NK-92 treated with Interleukin-12 subunit alpha and Interleukin-12 subunit beta, amount 100 ng/mL, for 24 hours (cell line): ENCODE measurements around the gene PHETA2.

ENCODE experiments used
- DNase-seq: peaks from one replicate; lab custom pipeline; 2025; lab: John Stamatoyannopoulos, UW

PHETA2 gene

GRCh38 chr22:42074132-42074811 lies at the start of gene PHETA2:
Gene PHETA2, plus strand, starts transcription at chr22:42074248. Its CDS starts 3,046 bp downstream, at chr22:42077294.
- no peak for DNase-seq

DNA sequence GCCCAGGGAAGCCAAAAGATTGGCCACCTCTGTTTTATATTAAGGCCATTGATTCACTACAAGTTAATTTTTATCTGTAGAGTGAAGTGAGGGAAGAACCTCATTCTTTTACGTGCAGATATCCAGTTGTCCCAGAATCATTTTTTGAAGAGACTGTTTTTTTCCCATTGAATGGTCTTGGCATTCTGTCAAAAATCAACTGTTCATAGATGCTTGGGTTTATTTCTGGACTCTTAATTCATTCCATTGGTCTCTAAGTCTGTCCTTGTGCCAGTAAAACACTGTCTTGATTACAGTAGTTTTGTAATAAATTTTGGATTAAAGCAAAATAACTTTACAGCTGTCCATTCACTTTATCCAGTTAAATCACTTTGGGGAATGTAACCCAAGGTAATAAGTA lies 48.6 kb upstream of the PHETA2 start:
- DNase-seq: no peak

GRCh38 chr22:42026705-42027104 lies 47.3 kb upstream of the PHETA2 start:
- no peak for DNase-seq

GRCh38 chr22:42033263-42034181 lies 40.5 kb upstream of the PHETA2 start:
- no peak for DNase-seq

GRCh38 chr22:42035256-42035655 lies 38.8 kb upstream of the PHETA2 start:
- DNase-seq: no peak

DNA sequence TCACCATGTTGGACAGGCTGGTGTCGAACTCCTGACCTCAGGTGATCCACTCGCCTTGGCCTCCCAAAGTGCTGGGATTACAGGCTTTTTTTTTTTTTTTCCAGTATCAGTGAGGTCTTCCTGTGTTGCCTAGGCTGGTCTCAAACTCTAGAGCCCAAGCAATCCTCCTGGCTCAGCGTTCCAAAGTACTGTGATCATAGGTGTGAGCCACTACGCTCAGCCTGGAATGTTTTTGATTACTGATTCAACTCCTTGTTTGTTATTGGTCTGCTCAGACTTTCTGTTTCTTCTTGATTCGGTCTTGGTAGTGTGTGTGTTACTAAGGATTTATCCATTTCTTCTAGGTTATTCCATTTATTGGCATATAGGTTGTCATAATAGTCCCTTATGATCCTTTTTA lies 34.8 kb upstream of the PHETA2 start:
- no peak for DNase-seq

GRCh38 chr22:42041784-42042183 lies 32.3 kb upstream of the PHETA2 start:
- no peak for DNase-seq

DNA sequence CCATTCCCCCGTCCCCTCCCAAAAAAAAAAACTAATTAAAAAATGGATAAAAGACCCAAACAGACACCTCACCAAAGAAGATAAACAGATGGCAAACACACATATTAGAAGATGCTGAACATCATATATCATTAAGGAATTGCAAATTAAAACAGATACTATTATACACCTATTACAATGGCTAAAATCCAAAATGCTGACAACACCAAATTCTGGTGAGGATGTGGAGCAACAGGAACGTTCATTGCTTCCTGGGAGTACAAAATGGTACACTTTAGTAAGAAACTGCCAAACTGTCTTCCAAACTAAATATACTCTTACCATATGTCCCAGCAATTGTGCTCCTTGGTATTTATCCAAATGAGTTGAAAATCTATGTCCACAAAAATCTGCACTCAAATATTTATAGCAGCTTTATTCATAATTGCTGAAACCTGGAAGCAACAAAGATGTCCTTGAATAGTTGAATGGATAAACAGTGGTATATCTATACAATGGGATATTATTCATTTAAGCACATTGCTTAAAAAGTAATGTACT lies 23.3 kb upstream of the PHETA2 start:
- DNase-seq: no peak

- no peak for DNase-seq
Observed at GRCh38 chr22:42052765-42053164, 21.3 kb upstream of the PHETA2 start.

DNA sequence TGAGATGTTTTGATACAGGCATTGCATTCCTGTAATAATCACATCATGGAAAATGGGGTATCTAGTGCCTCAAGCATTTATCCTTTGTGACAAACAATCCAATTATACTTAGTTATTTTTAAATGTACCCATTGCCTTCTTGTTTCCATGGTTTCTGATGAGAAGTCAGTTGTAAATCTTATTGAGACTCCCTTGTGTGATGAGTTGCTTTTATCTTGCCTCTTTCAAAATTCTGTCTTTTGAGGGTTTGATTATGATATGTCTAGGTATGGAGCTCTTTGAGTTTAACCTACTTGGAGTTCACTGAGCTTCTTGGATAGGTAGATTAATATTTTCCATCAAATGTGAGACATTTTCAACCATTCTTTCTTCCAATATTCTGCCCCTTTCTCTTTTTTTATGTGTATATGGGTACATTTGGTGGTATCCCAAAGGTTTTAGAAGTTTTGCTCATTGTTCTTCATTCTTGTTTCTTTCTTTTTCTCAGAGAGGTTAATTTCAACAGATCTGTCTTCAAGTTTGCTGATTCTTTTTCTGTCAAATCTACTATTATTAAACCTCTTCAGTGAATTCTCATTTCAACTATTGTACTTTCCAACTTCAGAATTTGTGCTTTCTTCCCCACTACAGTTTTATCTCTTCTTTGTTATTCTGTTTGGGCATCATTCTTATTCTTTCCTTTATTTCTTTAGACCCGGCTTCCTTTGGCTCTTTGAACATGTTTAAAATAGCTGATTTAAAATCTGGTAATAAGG lies 17.1 kb upstream of the PHETA2 start:
- DNase-seq: no peak

DNA sequence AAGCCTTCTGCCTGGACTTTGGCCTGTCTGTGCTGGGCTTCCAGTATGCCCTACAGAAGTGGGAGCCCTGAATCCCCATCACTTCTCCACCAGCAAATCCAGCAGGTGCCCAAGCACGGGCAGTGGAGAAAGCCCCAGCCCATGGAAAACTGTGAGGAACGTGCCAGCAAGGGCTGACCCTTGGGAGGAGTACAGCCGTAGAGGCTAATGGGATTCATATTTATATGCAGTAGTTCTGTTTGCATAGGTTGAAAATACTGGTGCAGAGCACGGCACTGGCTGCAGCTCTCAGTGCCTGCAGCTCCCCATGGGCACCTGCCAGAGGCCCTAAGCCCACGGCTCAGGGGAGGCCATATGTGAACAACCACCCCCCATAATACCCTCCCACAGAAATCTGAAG lies 13.6 kb upstream of the PHETA2 start:
- DNase-seq: no peak

GRCh38 chr22:42061041-42061440 lies 13.0 kb upstream of the PHETA2 start:
- no peak for DNase-seq

DNA sequence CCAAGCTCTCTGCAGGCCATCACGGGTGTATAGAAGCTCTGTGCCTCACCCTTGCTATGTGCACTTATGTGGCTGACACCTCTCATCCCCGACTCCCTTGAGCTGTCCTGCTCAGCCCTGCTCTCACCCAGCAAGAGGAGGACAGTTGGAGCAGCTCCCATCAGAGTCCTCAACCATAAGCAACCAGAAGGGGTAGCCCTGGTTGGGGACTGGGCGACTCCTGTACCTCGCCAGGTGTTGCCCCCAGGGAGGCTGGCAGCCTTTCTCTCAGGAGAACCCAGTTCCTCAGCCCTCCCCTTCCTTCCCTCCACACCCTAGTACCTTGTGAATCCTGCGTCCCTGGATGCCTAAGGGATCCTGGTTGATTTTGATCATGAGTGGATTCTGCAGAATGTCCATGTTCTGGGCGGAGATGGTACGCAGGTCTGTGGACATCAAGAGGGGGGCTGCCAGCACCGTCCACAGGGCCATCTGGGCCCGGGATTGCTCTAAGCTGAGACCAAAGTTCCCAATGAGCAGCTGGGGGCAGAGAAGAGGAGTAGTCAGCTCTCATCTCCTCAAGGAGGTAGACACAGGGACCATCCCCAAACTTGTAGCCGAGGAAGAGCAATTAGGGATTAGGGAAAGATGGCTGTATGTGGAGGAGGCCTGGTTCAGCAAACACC lies 11.4 kb upstream of the PHETA2 start:
- DNase-seq: no peak

DNA sequence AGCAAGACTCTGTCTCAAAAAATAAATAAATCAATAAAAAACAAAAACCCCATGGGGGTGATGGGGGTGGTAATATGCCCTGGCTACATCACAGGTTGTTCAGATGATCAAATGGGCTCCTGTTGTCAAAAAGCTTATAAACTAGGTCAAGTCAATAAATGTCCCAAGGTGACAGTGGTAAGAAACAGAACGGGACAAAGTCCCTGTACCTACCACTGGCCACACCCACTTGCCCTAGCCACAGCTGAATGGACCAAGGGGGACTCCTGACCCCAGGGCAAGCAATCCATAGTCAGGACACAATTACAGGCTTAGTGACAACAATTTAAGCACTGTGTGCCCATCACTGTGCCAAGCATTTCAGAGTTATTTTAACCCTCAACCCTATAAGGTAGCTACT lies 9.4 kb upstream of the PHETA2 start:
- DNase-seq: no peak

GRCh38 chr22:42065438-42066125 lies 8.5 kb upstream of the PHETA2 start:
- DNase-seq: no peak

GRCh38 chr22:42066126-42066761 lies 7.8 kb upstream of the PHETA2 start:
- no peak for DNase-seq

GRCh38 chr22:42066937-42067336 lies 7.1 kb upstream of the PHETA2 start:
- DNase-seq: no peak

DNA sequence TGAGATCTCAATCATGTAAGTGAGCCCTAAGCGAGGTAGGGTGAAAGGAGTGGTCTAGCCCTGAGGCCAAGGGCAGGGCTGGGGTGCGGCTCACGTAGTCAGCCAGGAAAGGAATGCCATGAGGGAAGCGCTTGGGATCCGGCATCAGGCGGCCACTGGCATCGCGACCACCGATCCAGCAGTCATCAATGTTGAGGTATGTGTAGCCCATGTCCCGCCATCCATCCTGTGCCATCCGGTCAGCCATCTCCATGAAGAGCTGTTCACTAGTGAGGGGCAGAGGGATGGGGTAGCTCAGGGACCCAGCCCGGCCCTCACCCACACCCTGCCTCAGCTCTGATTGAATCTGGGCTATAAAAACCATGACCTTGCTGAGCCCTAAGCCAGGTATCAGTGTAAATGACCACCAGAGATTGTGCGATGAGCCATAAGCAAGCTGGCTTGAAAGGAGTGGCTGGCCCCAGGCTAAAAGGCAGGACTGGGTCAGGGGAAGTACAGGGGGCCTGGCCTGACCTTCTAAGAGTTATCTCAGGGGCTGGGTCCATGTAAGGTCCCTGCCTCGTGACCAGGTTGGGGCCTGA lies 6.3 kb upstream of the PHETA2 start:
- no peak for DNase-seq

DNA sequence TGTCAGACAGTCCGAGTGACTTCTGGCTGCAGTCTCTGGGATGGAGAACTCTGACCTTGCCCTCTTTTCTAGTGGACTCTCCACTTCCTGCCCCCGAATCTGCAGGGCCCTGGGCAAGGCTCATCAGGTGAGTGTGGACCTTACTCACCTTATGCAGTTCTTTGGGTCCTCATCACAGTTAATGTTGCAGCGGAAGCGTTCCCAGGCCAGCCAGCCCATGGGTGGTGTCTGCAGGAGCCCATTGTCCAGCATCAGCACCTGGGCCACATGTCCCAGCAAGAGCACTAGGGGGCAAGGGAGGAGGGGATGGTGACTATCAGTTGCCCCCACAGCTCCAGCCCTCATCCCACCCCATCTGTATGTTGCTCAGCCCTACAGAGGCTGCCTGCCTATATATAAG lies 5.8 kb upstream of the PHETA2 start:
- DNase-seq: no peak

DNA sequence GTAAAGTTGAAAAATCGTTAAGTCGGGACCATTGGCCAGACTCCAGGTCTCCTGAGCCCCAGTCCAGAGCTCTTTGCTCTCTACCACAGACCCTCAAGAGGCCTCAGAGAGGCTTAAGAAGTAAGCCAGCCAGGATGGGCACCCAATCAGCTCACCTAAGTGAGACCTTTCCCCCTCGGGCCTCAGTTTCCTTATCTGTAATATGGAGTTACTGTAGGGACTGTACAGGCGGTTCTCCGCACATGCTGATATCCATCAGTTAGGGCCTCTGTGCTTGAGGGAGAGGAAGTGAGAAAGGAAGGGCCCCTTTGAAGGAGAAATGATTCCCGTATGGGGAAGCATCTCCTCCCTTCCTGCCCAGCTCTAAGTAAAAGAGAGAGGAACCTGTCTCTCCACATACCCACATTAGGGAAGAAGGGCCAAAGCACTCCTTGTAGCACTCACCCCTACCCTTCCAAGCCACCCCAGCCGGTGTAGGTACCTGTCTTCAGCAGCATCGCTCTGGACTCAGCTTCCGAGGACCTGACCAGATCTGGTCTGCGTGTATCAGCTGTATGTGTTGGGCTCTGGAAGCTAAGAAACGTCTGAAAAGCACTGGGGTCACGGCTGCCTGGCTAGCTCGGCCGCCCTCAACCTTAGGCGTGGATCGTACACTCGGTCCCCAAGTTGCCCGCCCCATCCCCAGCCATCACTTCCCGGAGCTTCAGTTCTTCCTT lies 4.1 kb upstream of the PHETA2 start:
- no peak for DNase-seq
